Activated B cell treated with CpG ODN at 0.5 μM for 24 hours (primary cell): ENCODE measurements around the gene C14orf180. TPM values are rescaled to one million over a fixed set of nuclear protein-coding genes. Genes with fewer than 3 reads are reported as not detected.

Experiments used
- ATAC-seq: fragments of 200-7000 bp; cut with Tn5 transposase; one replicate; pipeline ENCODE4 v1.10.0; 2021; ENCODE audit warnings: low read depth, mild to moderate bottlenecking, moderate library complexity
- CTCF ChIA-PET: fragments of 350-600 bp; sonication (Branson Sonifier 250); formaldehyde crosslinking; loops from one replicate; lab custom pipeline; 2021; ENCODE audit warnings: antibody characterized with exemption; lab: Charles Lee
- POLR2A ChIA-PET: fragments of 350-600 bp; sonication (Branson Sonifier 250); formaldehyde crosslinking; loops from one replicate; lab custom pipeline; 2021; ENCODE audit warnings: antibody characterized with exemption; lab: Charles Lee
- DNase-seq: peaks from one replicate; pipeline ENCODE4 v3.0.0; 2022
- H3K27ac Mint-ChIP-seq: one replicate; pipeline ENCODE4 v1.8.0; 2020; ENCODE audit warnings: mixed read lengths
- H3K27me3 Mint-ChIP-seq: one replicate; pipeline ENCODE4 v1.8.0; 2021; ENCODE audit warnings: mixed read lengths
- H3K36me3 Mint-ChIP-seq: one replicate; pipeline ENCODE4 v1.8.0; 2021; ENCODE audit warnings: low read depth, mixed read lengths
- H3K4me1 Mint-ChIP-seq: one replicate; pipeline ENCODE4 v1.8.0; 2021; ENCODE audit warnings: mixed read lengths
- H3K4me3 Mint-ChIP-seq: one replicate; pipeline ENCODE4 v1.8.0; 2020; ENCODE audit warnings: mild to moderate bottlenecking, mixed read lengths
- H3K9me3 Mint-ChIP-seq: one replicate; pipeline ENCODE4 v1.8.0; 2020; ENCODE audit warnings: mixed read lengths
- intact Hi-C: fragments of 100-400 bp; cut with micrococcal nuclease; formaldehyde crosslinking; loops from one replicate; pipeline ENCODE4 v1.15.1; 2024
- total RNA-seq: library from RNA; stranded (reverse); gene quantifications from 2 replicates; pipeline ENCODE4 v1.2.3, GENCODE V29; 2022
- TF ChIP-seq, protein P1 (sequence below): fragments of 200-600 bp; IDR thresholded peaks from one replicate; pipeline ENCODE4 v1.8.0; 2022; ENCODE audit warnings: antibody characterized with exemption, mild to moderate bottlenecking

The C14orf180 gene
- total RNA-seq, 1 donor from 2014 or later, result not detected

DNA sequence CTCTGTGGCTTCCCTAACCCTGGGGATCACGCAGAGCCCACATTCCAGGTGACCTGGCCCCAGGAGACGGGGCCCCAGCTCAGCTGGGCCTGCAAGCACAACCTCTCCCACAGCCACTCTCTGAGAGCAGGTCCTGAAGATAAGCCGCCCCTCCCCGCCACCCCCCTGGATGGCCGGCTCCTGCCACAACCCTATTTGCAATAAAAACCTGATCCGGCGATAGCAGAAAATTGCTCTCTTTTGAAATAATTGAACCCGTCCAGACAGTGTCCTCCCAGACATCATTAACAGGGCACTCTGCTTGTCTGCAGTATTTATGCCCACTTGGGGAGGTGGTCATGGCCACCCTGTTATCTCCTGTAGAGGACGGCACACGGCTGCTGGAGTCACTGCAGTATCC is 5.0 kb downstream of the C14orf180 start:
- H3K27ac Mint-ChIP-seq, result no peak overlapping the region
- intact Hi-C loops, result no loop called here

DNA sequence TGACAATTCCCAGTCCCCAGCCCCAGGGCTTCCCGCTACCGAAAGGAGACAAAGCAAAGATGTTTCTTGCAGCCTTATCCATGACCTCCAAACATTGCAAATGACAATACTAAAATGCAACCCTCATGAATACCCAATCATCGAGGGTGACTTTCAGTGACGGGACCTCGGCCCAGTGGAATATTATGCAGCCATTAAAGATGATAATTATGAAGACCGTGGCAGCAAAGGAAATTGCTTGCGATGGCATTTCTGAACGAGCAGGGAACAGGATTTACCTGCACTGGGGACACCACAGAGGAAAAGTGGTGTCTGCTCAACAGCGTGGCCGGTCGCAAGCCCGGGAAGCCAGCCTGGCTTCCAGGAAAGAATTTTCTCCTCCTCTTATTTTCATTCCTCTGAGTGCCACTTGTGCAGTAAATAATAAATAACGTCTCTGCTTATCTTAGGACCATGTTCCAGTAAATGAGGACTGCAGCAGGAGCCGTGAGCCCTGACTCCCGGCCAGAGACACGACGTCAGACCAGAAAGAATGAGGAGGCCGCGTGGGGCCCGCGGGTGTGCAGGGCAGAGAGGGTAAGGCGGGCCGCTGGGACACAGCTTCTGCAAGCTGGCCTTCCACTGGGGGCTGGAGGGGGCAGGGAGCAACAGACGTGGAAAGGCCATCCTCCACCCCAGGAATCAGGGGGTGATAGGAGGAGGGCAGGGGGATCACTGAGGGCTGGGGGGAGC is 6.6 kb downstream of the C14orf180 start:
- ATAC-seq (no peak), DNase-seq (no peak)
- H3K36me3 Mint-ChIP-seq, result no peaks in the 10 kb centered on the region
- H3K27me3 Mint-ChIP-seq, result peaks cover 6% of the 10 kb centered on the region
- TF ChIP-seq, protein P1, sequence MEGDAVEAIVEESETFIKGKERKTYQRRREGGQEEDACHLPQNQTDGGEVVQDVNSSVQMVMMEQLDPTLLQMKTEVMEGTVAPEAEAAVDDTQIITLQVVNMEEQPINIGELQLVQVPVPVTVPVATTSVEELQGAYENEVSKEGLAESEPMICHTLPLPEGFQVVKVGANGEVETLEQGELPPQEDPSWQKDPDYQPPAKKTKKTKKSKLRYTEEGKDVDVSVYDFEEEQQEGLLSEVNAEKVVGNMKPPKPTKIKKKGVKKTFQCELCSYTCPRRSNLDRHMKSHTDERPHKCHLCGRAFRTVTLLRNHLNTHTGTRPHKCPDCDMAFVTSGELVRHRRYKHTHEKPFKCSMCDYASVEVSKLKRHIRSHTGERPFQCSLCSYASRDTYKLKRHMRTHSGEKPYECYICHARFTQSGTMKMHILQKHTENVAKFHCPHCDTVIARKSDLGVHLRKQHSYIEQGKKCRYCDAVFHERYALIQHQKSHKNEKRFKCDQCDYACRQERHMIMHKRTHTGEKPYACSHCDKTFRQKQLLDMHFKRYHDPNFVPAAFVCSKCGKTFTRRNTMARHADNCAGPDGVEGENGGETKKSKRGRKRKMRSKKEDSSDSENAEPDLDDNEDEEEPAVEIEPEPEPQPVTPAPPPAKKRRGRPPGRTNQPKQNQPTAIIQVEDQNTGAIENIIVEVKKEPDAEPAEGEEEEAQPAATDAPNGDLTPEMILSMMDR, result no peak
- no peak overlapping the region for H3K27ac Mint-ChIP-seq
- no peak overlapping the region for H3K4me3 Mint-ChIP-seq
- ChIA-PET CTCF (no interaction called here), POLR2A (no interaction called here)
- intact Hi-C loops, result no loop called here
- H3K9me3 Mint-ChIP-seq, result no peaks in the 10 kb centered on the region
- H3K4me1 Mint-ChIP-seq, result no peaks in the 10 kb centered on the region

More for the DNA sequence above, 5.0 kb downstream of the C14orf180 start:
- TF ChIP-seq, protein P1, result no peak
- Mint-ChIP-seq H3K27me3 (peaks cover 6% of the 10 kb centered on the region), H3K36me3 (no peaks in the 10 kb centered on the region), H3K4me1 (no peaks in the 10 kb centered on the region), H3K9me3 (no peaks in the 10 kb centered on the region), H3K4me3 (no peak overlapping the region)
- CTCF ChIA-PET, result no interaction called here
- ATAC-seq (no peak), DNase-seq (no peak)
- POLR2A ChIA-PET, result no interaction called here

DNA sequence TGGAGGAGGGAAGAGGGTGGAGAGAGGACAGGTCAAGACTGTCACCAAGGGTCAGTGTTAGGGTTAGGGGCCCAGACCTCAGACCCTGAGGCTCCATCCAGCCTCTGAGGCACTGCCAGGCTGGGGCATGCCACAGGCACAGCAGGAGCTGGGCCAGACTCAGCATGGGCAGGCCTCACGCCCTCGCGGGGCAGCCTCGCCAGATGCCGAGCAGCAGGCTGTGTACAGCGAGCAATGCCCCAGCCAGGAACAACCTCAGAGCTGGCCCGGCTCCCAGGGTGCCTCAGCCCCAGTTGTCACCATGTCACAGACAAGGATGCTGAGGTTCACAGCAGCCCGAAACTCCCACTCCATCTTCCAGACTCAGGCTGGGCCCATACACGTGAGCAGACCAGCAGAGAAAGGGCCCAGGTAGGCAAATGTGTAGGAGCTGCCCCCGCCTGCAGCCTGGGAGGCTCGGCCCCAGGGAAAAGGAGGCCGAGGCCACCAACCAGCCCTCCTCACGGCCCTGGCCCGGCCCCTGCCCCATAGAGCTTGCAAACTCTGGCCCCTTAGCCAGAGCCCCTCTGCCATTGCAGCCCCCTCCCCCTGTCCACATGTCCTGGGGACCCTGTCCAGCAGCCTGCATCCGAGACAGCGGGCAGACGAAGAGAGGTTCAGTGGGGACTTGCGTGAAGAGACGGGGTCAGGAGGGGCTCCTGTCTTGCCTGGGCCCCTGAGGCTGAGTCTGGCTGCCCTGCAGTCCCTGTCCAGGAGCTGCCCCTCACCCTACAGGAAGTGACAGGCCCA is 7.5 kb downstream of the C14orf180 start:
- H3K27ac Mint-ChIP-seq, result no peak overlapping the region
- no peak overlapping the region for H3K4me3 Mint-ChIP-seq
- H3K9me3 Mint-ChIP-seq, result no peaks in the 10 kb centered on the region
- ATAC-seq (no peak), DNase-seq (no peak)
- TF ChIP-seq, protein P1, result no peak
- POLR2A ChIA-PET, result no interaction called here
- peaks cover 6% of the 10 kb centered on the region for H3K27me3 Mint-ChIP-seq
- H3K4me1 Mint-ChIP-seq, result no peaks in the 10 kb centered on the region
- intact Hi-C loops, result no loop called here
- no peaks in the 10 kb centered on the region for H3K36me3 Mint-ChIP-seq
- CTCF ChIA-PET, result no interaction called here

DNA sequence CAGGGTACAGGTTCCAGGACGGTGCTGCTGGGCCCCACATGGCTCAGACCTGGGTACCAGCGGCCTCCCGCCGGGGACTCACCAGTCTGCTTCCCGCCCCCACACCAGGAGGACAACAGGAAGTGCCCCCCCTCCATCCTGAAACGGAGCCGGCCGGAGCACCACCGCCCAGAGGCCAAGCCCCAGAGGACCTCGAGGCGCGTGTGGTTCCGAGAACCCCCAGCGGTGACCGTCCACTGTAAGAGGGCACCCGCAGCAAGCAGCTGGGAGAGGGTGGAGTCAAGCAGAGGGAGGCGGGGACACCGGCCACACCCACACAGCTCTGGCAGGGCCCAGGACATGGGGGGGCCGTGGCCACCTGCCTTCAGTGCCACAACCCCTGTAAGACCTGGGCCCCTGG is 8.1 kb downstream of the C14orf180 start:
- POLR2A ChIA-PET, result no interaction called here
- TF ChIP-seq, protein P1, result no peak
- intact Hi-C loops, result no loop called here
- no peaks in the 10 kb centered on the region for H3K9me3 Mint-ChIP-seq
- H3K36me3 Mint-ChIP-seq, result no peaks in the 10 kb centered on the region
- H3K27ac Mint-ChIP-seq, result no peak overlapping the region
- no peak overlapping the region for H3K4me3 Mint-ChIP-seq
- DNase-seq, result no peak
- CTCF ChIA-PET, result no interaction called here
- ATAC-seq, result no peak
- H3K4me1 Mint-ChIP-seq, result no peaks in the 10 kb centered on the region
- peaks cover 6% of the 10 kb centered on the region for H3K27me3 Mint-ChIP-seq

DNA sequence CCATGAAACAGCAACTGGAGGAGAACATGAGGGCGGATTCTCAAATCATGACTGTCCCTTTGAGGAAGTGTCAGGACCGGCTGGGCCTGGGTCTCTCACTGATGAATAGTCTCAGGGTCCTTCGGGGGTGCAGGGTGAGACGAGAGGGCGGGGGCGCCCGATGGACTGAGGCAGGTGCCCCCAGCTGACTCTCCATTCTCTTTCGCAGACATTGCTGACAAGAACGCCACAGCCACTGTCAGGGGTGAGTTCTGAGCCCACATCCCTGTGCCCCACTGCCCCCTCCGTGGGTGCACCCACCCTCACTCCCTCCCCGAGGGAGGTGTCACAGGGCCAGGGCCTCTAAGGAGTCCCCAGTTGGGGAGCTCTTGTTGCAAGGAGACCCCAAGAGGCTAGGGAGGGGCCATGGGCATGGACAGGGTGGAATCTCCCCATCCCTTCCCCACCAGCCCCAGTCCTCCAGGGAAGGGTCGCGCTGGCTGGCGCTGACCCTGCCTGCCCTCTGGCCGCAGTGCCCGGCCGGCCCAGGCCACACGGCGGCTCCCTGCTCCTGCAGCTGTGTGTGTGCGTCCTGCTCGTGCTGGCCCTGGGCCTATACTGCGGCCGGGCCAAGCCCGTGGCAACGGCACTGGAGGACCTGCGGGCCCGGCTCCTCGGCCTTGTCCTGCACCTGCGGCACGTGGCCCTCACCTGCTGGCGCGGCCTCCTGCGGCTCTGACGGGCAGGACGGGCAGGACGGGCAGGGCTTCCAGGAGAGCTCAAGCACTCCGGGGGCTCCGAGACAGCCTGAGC is 8.7 kb downstream of the C14orf180 start:
- no peak for DNase-seq
- H3K27ac Mint-ChIP-seq, result no peak overlapping the region
- H3K4me3 Mint-ChIP-seq, result no peak overlapping the region
- H3K27me3 Mint-ChIP-seq, result peaks cover 6% of the 10 kb centered on the region
- ChIA-PET POLR2A (no interaction called here), CTCF (no interaction called here)
- H3K36me3 Mint-ChIP-seq, result no peaks in the 10 kb centered on the region
- ATAC-seq, result no peak
- H3K4me1 Mint-ChIP-seq, result no peaks in the 10 kb centered on the region
- no peaks in the 10 kb centered on the region for H3K9me3 Mint-ChIP-seq
- TF ChIP-seq, protein P1, result no peak
- intact Hi-C loops, result no loop called here
